ENCODE results near the gene PIK3CB.

PIK3CB gene

GRCh38 chr3:138668107-138668506, 166.6 kb downstream of the PIK3CB start:
- no peak for TF ChIP-seq CTCF (IDR thresholded peaks at IDR 0.05; ENCODE audit: low read depth, low read length, missing control alignments)
- DNase-seq, result no peak
- H3K27me3 ChIP-seq (replicated peaks), result no peaks in the 10 kb centered on the region
- in situ Hi-C loops (cut with HindIII; ENCODE audit: low pct_ligation_motif_present, low sequenced_read_pairs), result no loop called here
- no peak overlapping the region for H3K27ac ChIP-seq
- no peak overlapping the region for H3K4me3 ChIP-seq (ENCODE audit: low read depth, low read length)
- H3K36me3 ChIP-seq (replicated peaks), result peaks cover 8% of the 10 kb centered on the region

GRCh38 chr3:138657508-138657907, 177.2 kb downstream of the PIK3CB start:
- in situ Hi-C loops (cut with HindIII; ENCODE audit: low pct_ligation_motif_present, low sequenced_read_pairs), result no loop called here
- Histone ChIP-seq H3K4me3 (ENCODE audit: low read depth, low read length) (no peak overlapping the region), H3K27ac (no peak overlapping the region), H3K36me3 (replicated peaks) (peaks cover 12% of the 10 kb centered on the region), H3K27me3 (replicated peaks) (no peaks in the 10 kb centered on the region)
- no peak for TF ChIP-seq CTCF (IDR thresholded peaks at IDR 0.05; ENCODE audit: low read depth, low read length, missing control alignments)
- no peak for DNase-seq

- in situ Hi-C loops (cut with HindIII; ENCODE audit: low pct_ligation_motif_present, low sequenced_read_pairs), result no loop called here
- Histone ChIP-seq H3K4me3 (ENCODE audit: low read depth, low read length) (no peak overlapping the region), H3K27ac (no peak overlapping the region), H3K36me3 (replicated peaks) (peaks cover 17% of the 10 kb centered on the region), H3K27me3 (replicated peaks) (no peaks in the 10 kb centered on the region)
- DNase-seq, result no peak
- TF ChIP-seq CTCF (IDR thresholded peaks at IDR 0.05; ENCODE audit: low read depth, low read length, missing control alignments), result no peak
These were observed 181.2 kb downstream of the PIK3CB start for GRCh38 chr3:138653567-138653966.

- no peaks in the 10 kb centered on the region for H3K27me3 ChIP-seq (replicated peaks)
- H3K36me3 ChIP-seq (replicated peaks), result peaks cover 7% of the 10 kb centered on the region
- no peak for TF ChIP-seq CTCF (IDR thresholded peaks at IDR 0.05; ENCODE audit: low read depth, low read length, missing control alignments)
- no peak for DNase-seq
- in situ Hi-C loops (cut with HindIII; ENCODE audit: low pct_ligation_motif_present, low sequenced_read_pairs), result no loop called here
- no peak overlapping the region for H3K4me3 ChIP-seq (ENCODE audit: low read depth, low read length)
- no peak overlapping the region for H3K27ac ChIP-seq
These were observed 185.6 kb downstream of the PIK3CB start for GRCh38 chr3:138649134-138649533.

- Histone ChIP-seq H3K4me3 (ENCODE audit: low read depth, low read length) (no peak overlapping the region), H3K27ac (no peak overlapping the region), H3K27me3 (replicated peaks) (no peaks in the 10 kb centered on the region), H3K36me3 (replicated peaks) (peaks cover 7% of the 10 kb centered on the region)
- no peak for TF ChIP-seq CTCF (IDR thresholded peaks at IDR 0.05; ENCODE audit: low read depth, low read length, missing control alignments)
- in situ Hi-C loops (cut with HindIII; ENCODE audit: low pct_ligation_motif_present, low sequenced_read_pairs), result no loop called here
- no peak for DNase-seq
These were observed 188.2 kb downstream of the PIK3CB start for GRCh38 chr3:138646513-138646912.

- Histone ChIP-seq H3K36me3 (replicated peaks) (peaks cover 7% of the 10 kb centered on the region), H3K27ac (no peak overlapping the region), H3K27me3 (replicated peaks) (no peaks in the 10 kb centered on the region), H3K4me3 (ENCODE audit: low read depth, low read length) (no peak overlapping the region)
- DNase-seq, result no peak
- no peak for TF ChIP-seq CTCF (IDR thresholded peaks at IDR 0.05; ENCODE audit: low read depth, low read length, missing control alignments)
- in situ Hi-C loops (cut with HindIII; ENCODE audit: low pct_ligation_motif_present, low sequenced_read_pairs), result no loop called here
These were observed 188.7 kb downstream of the PIK3CB start for GRCh38 chr3:138646008-138646407.
